Measurements from ENCODE around the gene AVPR1A. TPM values are rescaled to one million over a fixed set of nuclear protein-coding genes. Genes with fewer than 3 reads are reported as not detected.

The AVPR1A gene
- total and polyA plus RNA-seq, 12 donors: 0.66 to 3.3 (median 1.5) TPM

DNA sequence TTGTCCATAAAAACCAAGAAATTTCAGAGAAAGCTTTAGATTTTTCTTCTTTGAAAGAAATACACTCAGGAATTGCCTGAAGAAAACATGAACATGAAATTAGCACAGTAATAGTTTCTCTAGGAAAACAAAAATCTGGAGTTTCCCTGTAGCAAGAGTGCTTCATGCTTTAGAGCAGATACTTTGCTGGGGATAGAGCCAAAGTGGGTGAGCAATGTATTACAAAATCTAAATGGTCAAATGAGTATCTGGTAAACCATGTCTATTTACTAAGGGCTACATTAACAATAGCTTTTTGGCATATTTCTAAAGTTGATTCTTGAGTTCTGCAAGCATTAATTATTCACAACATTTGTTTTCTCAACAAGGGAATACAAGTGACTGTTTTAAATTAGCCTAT, 26.2 kb downstream of the AVPR1A start:
- H3K27me3 ChIP-seq: peaks cover 0 to 5% (median 0%) of the 10 kb centered on the region in 7 donors
- no peak overlapping the region for H3K27ac ChIP-seq
- intact Hi-C loops (cut with DNase I): no loop called here
- no peak for DNase-seq
- no peaks in the 10 kb centered on the region for H3K4me1 ChIP-seq
- no peaks in the 10 kb centered on the region for H3K9me3 ChIP-seq
- H3K4me3 ChIP-seq: no peak overlapping the region
- TF ChIP-seq, protein P1, sequence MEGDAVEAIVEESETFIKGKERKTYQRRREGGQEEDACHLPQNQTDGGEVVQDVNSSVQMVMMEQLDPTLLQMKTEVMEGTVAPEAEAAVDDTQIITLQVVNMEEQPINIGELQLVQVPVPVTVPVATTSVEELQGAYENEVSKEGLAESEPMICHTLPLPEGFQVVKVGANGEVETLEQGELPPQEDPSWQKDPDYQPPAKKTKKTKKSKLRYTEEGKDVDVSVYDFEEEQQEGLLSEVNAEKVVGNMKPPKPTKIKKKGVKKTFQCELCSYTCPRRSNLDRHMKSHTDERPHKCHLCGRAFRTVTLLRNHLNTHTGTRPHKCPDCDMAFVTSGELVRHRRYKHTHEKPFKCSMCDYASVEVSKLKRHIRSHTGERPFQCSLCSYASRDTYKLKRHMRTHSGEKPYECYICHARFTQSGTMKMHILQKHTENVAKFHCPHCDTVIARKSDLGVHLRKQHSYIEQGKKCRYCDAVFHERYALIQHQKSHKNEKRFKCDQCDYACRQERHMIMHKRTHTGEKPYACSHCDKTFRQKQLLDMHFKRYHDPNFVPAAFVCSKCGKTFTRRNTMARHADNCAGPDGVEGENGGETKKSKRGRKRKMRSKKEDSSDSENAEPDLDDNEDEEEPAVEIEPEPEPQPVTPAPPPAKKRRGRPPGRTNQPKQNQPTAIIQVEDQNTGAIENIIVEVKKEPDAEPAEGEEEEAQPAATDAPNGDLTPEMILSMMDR (IDR thresholded peaks at IDR 0.05): no peak
- ATAC-seq: no peak
- no peaks in the 10 kb centered on the region for H3K36me3 ChIP-seq

DNA sequence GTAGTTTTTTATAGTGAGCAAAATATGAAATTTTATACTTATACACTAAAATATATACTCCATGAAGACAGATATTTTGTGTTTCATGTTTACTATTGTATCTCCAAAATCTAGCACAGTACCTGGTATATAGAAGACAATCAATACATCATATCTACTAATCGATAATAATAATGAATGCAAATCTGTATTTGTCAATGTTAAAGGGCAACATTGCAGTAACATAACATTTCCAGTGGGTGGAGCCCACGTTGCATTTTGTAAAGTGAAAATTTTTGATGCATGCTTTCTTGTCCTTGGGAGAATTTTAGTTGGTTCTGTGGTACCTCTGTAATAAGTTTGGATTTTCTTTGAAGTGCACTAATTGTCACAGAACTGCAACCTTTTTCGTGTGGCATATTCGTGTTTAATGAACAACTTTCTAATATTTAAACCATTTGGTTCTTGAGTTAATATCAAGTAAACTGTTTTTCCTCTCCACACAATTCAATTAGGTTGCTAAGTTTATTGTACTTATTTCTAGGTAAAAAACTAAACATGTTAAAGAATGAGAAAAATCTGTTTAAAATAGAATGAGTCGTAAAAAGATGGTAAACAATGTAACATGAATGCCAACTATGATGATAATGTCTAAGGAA, 47.4 kb downstream of the AVPR1A start:
- no peaks in the 10 kb centered on the region for H3K27me3 ChIP-seq
- no peaks in the 10 kb centered on the region for H3K4me1 ChIP-seq
- TF ChIP-seq, protein P1 (IDR thresholded peaks at IDR 0.05): peak; percentile 55 to 91 (median 85)
- 6 to 9% methylated on average over 5 of the region's 5 CpGs for WGBS, 2 donors
- no peak overlapping the region for H3K4me3 ChIP-seq
- ATAC-seq: no peak
- H3K36me3 ChIP-seq: no peaks in the 10 kb centered on the region
- no peaks in the 10 kb centered on the region for H3K9me3 ChIP-seq
- DNase-seq: no peak
- no peak overlapping the region for H3K27ac ChIP-seq
- intact Hi-C loops (cut with DNase I): loop anchor here in 9 of 10 donors (2.0 to 10.0 kb wide), 9 partner anchors 171 to 1161 kb away; partner anchors contain the start of gene DPY19L2 (in 1 of the 9)

DNA sequence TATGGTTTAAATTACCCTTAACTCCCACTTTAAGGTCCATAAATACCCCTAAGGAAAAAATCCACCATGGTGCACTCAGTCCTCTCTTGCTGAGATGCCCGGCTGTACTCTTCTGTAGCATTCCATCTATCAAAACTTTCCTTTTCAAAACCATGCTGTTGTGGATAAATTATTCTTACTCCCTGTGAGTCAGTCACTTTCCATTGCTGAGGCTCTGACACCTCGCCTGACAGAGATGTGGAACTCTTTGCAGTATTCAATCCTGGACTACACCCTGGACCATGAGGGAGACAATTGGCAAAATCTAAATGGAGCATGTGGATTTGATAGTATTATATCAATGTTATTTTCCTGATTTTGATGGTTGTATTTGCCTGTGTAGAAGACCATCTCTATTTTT, 49.1 kb downstream of the AVPR1A start:
- Histone ChIP-seq H3K27ac (no peak overlapping the region), H3K27me3 (no peaks in the 10 kb centered on the region), H3K36me3 (no peaks in the 10 kb centered on the region), H3K9me3 (no peaks in the 10 kb centered on the region), H3K4me3 (no peak overlapping the region), H3K4me1 (no peaks in the 10 kb centered on the region)
- intact Hi-C loops (cut with DNase I): loop anchor here in 9 of 10 donors (2.0 to 10.0 kb wide), 9 partner anchors 173 to 1163 kb away; partner anchors contain the start of gene DPY19L2 (in 1 of the 9)
- ATAC-seq (no peak), DNase-seq (no peak)
- TF ChIP-seq, protein P1 (IDR thresholded peaks at IDR 0.05): no peak
- 74 to 77% methylated on average over 2 of the region's 2 CpGs for WGBS, 2 donors

DNA sequence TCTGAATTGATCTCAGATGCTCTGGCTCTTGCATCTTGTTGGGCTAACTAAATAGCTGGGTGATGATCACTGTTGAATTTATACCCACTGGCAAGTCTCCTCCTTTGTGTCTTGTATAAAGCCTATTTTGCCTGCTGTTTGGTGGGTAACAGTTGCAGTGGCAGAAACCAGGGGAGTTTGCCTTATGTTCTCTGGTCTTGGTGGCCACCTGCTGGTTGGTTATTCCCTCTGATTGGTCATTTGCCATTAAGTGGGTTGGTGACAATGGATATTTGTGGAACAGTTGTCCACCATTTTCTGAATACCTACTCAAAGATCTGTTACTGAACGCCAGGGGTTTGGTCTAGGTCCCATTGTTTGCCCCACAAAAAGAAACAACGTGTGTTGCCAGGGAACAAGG, 52.1 kb downstream of the AVPR1A start:
- peaks cover 0 to 8% (median 0%) of the 10 kb centered on the region in 7 donors for H3K27me3 ChIP-seq
- H3K27ac ChIP-seq: no peak overlapping the region
- H3K4me3 ChIP-seq: no peak overlapping the region
- no peaks in the 10 kb centered on the region for H3K4me1 ChIP-seq
- DNase-seq: no peak
- no peak for ATAC-seq
- TF ChIP-seq, protein P1 (IDR thresholded peaks at IDR 0.05): peak in 5 of 9 donors; percentile 7 to 24 (median 18)
- H3K36me3 ChIP-seq: no peaks in the 10 kb centered on the region
- no peaks in the 10 kb centered on the region for H3K9me3 ChIP-seq
- intact Hi-C loops (cut with DNase I): loop anchor here in 1 of 10 donors (5.0 kb wide), 1 partner anchor 703 kb away; no protein-coding TSS in a partner anchor
- WGBS, 2 donors: 72 to 84% methylated on average over 2 of the region's 2 CpGs
